SK-N-MC (cell line): Measurements from ENCODE around the gene CRELD1.

ENCODE experiments used
- EZH2 ChIP-seq: fragments of 200-600 bp; sonication (generic); IDR thresholded peaks from one replicate; pipeline ENCODE4 v1.6.1; 2017; ENCODE audit warnings: antibody characterized with exemption
- POLR2AphosphoS5 ChIP-seq: IDR thresholded peaks from 2 replicates; pipeline ENCODE4 v1.6.1; 2012; ENCODE audit warnings: mild to moderate bottlenecking, low read depth, low read length, borderline replicate concordance

DNA sequence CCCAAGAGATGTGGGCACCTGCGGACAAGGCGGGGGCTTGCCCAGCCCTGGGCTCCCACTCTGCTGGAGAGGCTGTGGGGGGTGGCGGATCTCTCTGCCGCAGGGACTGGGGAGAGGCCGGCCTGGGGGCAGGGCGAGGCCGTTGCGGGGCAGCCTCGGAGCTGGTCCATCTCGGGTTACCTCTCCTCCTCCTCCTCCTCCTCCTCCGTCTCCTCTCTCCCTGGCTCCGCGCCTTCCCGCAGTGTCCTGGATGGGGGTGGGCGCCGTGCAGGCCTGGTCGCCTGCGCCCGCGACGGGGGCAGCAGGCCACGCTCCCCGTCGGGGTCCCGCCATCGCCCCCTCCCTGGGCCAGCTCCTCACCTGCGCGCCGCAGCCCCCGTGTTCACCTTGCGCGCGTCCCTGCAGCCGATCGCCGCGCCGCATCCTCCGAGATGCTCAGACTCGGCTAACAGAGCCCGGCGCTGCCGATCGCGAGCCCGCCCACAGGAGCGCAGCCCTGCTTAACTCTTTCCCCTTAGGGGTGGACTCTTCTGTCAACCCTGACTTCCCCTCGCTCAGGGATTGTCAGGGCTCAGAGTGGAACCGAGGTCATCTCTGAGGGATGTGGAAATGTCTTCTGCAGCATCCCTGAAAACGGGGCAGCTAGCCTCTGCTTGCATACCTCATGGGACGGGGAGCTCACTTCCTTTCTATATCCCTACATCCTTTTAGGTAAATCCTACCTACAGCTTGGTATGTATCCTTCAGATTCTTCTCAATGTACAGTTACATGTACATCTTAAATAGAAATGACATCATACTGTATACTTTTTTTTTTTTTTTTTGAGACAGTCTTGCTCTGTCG lies 18.6 kb downstream of the CRELD1 start, which contains the start of gene PRRT3:
- TF ChIP-seq POLR2AphosphoS5 (no peak), EZH2 (no peak)
